T-helper 2 cell treated with Interferon-gamma antibody and Interleukin-4, amounts not matched to agents 5 μg/mL and 100 μg/mL, for 36 hours (primary cell): Measurements from ENCODE around the gene CCL17.
"Not testable (repeated sequence)": the region's sequence is repeated elsewhere in the genome, so short reads cannot be mapped to it uniquely, and the experiment has no call there.

Source experiments
- DNase-seq: peaks from one replicate; pipeline ENCODE4 v3.0.0; 2021; ENCODE audit warnings: low spot score
- H3K27ac Mint-ChIP-seq: one replicate; pipeline ENCODE4 v1.8.0; 2021; ENCODE audit warnings: mild to moderate bottlenecking, mixed read lengths
- H3K27me3 Mint-ChIP-seq: one replicate; pipeline ENCODE4 v1.8.0; 2021; ENCODE audit warnings: low read depth, mixed read lengths
- H3K36me3 Mint-ChIP-seq: one replicate; pipeline ENCODE4 v1.8.0; 2021; ENCODE audit warnings: low read depth, mixed read lengths
- H3K4me1 Mint-ChIP-seq: one replicate; pipeline ENCODE4 v1.8.0; 2021; ENCODE audit warnings: low read depth, mixed read lengths
- H3K4me3 Mint-ChIP-seq: one replicate; pipeline ENCODE4 v1.8.0; 2022; ENCODE audit warnings: mild to moderate bottlenecking, moderate library complexity, mixed read lengths
- H3K9me3 Mint-ChIP-seq: one replicate; pipeline ENCODE4 v1.8.0; 2021; ENCODE audit warnings: mixed read lengths

The CCL17 gene

GRCh38 chr16:57397493-57397892, 7.1 kb upstream of the CCL17 start:
- not testable (repeated sequence) for H3K27ac Mint-ChIP-seq, H3K4me1 Mint-ChIP-seq, H3K9me3 Mint-ChIP-seq, H3K4me3 Mint-ChIP-seq, DNase-seq, H3K36me3 Mint-ChIP-seq, H3K27me3 Mint-ChIP-seq

GRCh38 chr16:57401943-57402640, 2.5 kb upstream of the CCL17 start:
- Mint-ChIP-seq H3K4me3 (no peak overlapping the region), H3K27me3 (no peaks in the 10 kb centered on the region), H3K36me3 (no peaks in the 10 kb centered on the region), H3K4me1 (no peaks in the 10 kb centered on the region), H3K9me3 (no peaks in the 10 kb centered on the region), H3K27ac (no peak overlapping the region)
- no peak for DNase-seq

- Mint-ChIP-seq H3K27ac (no peak overlapping the region), H3K9me3 (no peaks in the 10 kb centered on the region), H3K36me3 (no peaks in the 10 kb centered on the region), H3K4me1 (no peaks in the 10 kb centered on the region), H3K4me3 (no peak overlapping the region), H3K27me3 (no peaks in the 10 kb centered on the region)
- DNase-seq, result no peak
Measured at GRCh38 chr16:57405097-57405496, 530 bp downstream of the CCL17 start.

GRCh38 chr16:57406881-57407280, 2.3 kb downstream of the CCL17 start:
- Mint-ChIP-seq H3K4me1 (no peaks in the 10 kb centered on the region), H3K27ac (no peak overlapping the region), H3K4me3 (no peak overlapping the region), H3K27me3 (no peaks in the 10 kb centered on the region), H3K36me3 (no peaks in the 10 kb centered on the region), H3K9me3 (no peaks in the 10 kb centered on the region)
- DNase-seq, result no peak

GRCh38 chr16:57407521-57408353, 3.2 kb downstream of the CCL17 start:
- Mint-ChIP-seq H3K27me3 (no peaks in the 10 kb centered on the region), H3K4me1 (no peaks in the 10 kb centered on the region), H3K27ac (no peak overlapping the region), H3K36me3 (no peaks in the 10 kb centered on the region), H3K4me3 (no peak overlapping the region), H3K9me3 (no peaks in the 10 kb centered on the region)
- DNase-seq, result no peak

GRCh38 chr16:57409065-57409464, 4.5 kb downstream of the CCL17 start:
- Mint-ChIP-seq H3K9me3 (no peaks in the 10 kb centered on the region), H3K27me3 (no peaks in the 10 kb centered on the region), H3K4me3 (no peak overlapping the region), H3K27ac (no peak overlapping the region), H3K4me1 (no peaks in the 10 kb centered on the region), H3K36me3 (no peaks in the 10 kb centered on the region)
- no peak for DNase-seq

- DNase-seq, result no peak
- H3K4me1 Mint-ChIP-seq, result no peaks in the 10 kb centered on the region
- H3K36me3 Mint-ChIP-seq, result no peaks in the 10 kb centered on the region
Measured at GRCh38 chr16:57409870-57410587, 5.5 kb downstream of the CCL17 start.

GRCh38 chr16:57411362-57411976, 6.9 kb downstream of the CCL17 start:
- Mint-ChIP-seq H3K36me3 (no peaks in the 10 kb centered on the region), H3K9me3 (no peaks in the 10 kb centered on the region), H3K27me3 (no peaks in the 10 kb centered on the region), H3K4me3 (no peak overlapping the region), H3K27ac (no peak overlapping the region), H3K4me1 (no peaks in the 10 kb centered on the region)
- no peak for DNase-seq

More at GRCh38 chr16:57409870-57410587, 5.5 kb downstream of the CCL17 start:
- H3K9me3 Mint-ChIP-seq, result no peaks in the 10 kb centered on the region
- H3K27ac Mint-ChIP-seq, result no peak overlapping the region
- no peaks in the 10 kb centered on the region for H3K27me3 Mint-ChIP-seq
- no peak overlapping the region for H3K4me3 Mint-ChIP-seq

GRCh38 chr16:57412584-57412983, 8.0 kb downstream of the CCL17 start:
- peaks cover 7% of the 10 kb centered on the region for H3K4me1 Mint-ChIP-seq
- no peak overlapping the region for H3K27ac Mint-ChIP-seq

GRCh38 chr16:57413301-57413730, 8.7 kb downstream of the CCL17 start:
- DNase-seq, result no peak
- no peak overlapping the region for H3K4me3 Mint-ChIP-seq
- peaks cover 2% of the 10 kb centered on the region for H3K27me3 Mint-ChIP-seq
- no peaks in the 10 kb centered on the region for H3K9me3 Mint-ChIP-seq
- peaks cover 11% of the 10 kb centered on the region for H3K4me1 Mint-ChIP-seq
- H3K27ac Mint-ChIP-seq, result no peak overlapping the region
- no peaks in the 10 kb centered on the region for H3K36me3 Mint-ChIP-seq

More at GRCh38 chr16:57412584-57412983, 8.0 kb downstream of the CCL17 start:
- H3K27me3 Mint-ChIP-seq, result no peaks in the 10 kb centered on the region
- H3K9me3 Mint-ChIP-seq, result no peaks in the 10 kb centered on the region
- no peak for DNase-seq
- H3K4me3 Mint-ChIP-seq, result no peak overlapping the region
- no peaks in the 10 kb centered on the region for H3K36me3 Mint-ChIP-seq

GRCh38 chr16:57413733-57414132, 9.2 kb downstream of the CCL17 start:
- no peak for DNase-seq
- no peaks in the 10 kb centered on the region for H3K9me3 Mint-ChIP-seq
- no peak overlapping the region for H3K4me3 Mint-ChIP-seq
- H3K36me3 Mint-ChIP-seq, result no peaks in the 10 kb centered on the region
- H3K27me3 Mint-ChIP-seq, result peaks cover 2% of the 10 kb centered on the region
- peaks cover 14% of the 10 kb centered on the region for H3K4me1 Mint-ChIP-seq
- no peak overlapping the region for H3K27ac Mint-ChIP-seq

- Mint-ChIP-seq H3K36me3 (no peaks in the 10 kb centered on the region), H3K27me3 (peaks cover 2% of the 10 kb centered on the region), H3K4me1 (peaks cover 17% of the 10 kb centered on the region), H3K9me3 (no peaks in the 10 kb centered on the region), H3K27ac (no peak overlapping the region), H3K4me3 (no peak overlapping the region)
- DNase-seq, result no peak
Measured at GRCh38 chr16:57416084-57416483, 11.5 kb downstream of the CCL17 start.

GRCh38 chr16:57419506-57419905, 14.9 kb downstream of the CCL17 start:
- H3K27ac Mint-ChIP-seq, result no peak overlapping the region
- H3K4me3 Mint-ChIP-seq, result no peak overlapping the region
- no peak for DNase-seq
- peaks cover 2% of the 10 kb centered on the region for H3K27me3 Mint-ChIP-seq
- H3K9me3 Mint-ChIP-seq, result no peaks in the 10 kb centered on the region
- H3K36me3 Mint-ChIP-seq, result no peaks in the 10 kb centered on the region
- H3K4me1 Mint-ChIP-seq, result peaks cover 17% of the 10 kb centered on the region
